Left ventricle myocardium superior (tissue), 1 donor: ENCODE results near the gene PHKB. TPM values are rescaled to one million over a fixed set of nuclear protein-coding genes. Genes with fewer than 3 reads are reported as not detected.
"Not testable (repeated sequence)": the region's sequence is repeated elsewhere in the genome, so short reads cannot be mapped to it uniquely, and the experiment has no call there.

Experiments used
- ATAC-seq: fragments of 200-7000 bp; cut with Tn5 transposase; one replicate; pipeline ENCODE4 v1.9.1; 2020; ENCODE audit warnings: mild to moderate bottlenecking, moderate library complexity
- DNase-seq: peaks from one replicate; pipeline ENCODE4 v3.0.0-alpha.2; 2020
- intact Hi-C: fragments of 100-400 bp; cut with micrococcal nuclease; formaldehyde crosslinking; loops from one replicate; pipeline ENCODE4 v1.11.0; 2022
- total RNA-seq: library from RNA; stranded (reverse); fragmentation: NEBNext Ultra II Directional; extraction: Animal tissue kit (Norgen Biotek cat#: 25700); gene quantifications from one replicate; pipeline ENCODE4 v1.2.1, GENCODE V29; 2021
- donor health status: DM: no; HTN: yes; CAD: no; lungs with severe emphysema.

Gene PHKB
- total RNA-seq, 1 donor from 2014 or later: 71.0 TPM

DNA sequence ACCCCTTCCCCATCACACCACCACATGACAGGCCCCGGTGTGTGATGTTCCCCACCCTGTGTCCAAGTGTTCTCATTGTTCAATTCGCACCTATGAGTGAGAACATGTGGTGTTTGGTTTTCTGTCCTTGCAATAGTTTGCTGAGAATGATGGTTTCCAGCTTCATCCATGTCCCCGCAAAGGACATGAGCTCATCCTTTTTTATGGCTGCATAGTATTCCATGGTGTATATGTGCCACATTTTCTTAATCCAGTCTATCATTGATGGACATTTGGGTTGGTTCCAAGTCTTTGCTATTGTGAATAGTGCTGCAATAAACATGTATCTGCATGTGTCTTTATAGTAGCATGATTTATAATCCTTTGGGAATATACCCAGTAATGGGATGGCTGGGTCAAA, 80.0 kb downstream of the PHKB start:
- intact Hi-C loops, ATAC-seq: not testable (repeated sequence)

DNA sequence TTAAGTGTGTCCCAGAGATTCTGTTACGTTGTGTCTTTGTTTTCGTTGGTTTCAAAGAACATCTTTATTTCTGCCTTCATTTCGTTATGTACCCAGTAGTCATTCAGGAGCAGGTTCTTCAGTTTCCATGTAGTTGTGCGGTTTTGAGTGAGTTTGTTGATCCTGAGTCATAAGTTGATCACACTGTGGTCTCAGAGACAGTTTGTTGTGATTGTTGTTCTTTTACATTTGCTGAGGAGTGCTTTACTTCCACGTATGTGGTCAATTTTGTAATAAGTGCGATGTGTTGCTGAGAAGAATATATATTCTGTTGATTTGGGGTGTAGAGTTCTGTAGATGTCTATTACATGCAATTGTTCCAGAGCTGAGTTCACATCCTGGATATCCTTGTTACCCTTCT, 83.1 kb downstream of the PHKB start:
- DNase-seq, intact Hi-C loops, ATAC-seq: not testable (repeated sequence)

More for the DNA sequence above, 80.0 kb downstream of the PHKB start:
- DNase-seq: not testable (repeated sequence)

DNA sequence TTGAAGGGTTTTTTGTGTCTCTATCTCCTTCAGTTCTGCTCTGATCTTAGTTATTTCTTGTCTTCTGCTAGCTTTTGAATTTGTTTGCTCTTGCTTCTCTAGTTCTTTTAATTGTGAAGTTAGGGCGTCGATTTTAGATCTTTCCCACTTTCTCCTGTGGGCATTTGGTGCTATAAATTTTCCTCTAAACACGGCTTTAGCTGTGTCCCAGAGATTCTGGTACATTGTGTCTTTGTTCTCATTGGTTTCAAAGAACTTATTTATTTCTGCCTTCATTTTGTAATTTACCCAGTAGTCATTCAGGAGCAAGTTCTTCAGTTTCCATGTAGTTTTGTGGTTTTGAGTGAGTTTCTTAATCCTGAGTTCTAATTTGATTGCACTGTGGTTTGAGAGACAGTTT, 90.1 kb downstream of the PHKB start:
- ATAC-seq, DNase-seq, intact Hi-C loops: not testable (repeated sequence)

DNA sequence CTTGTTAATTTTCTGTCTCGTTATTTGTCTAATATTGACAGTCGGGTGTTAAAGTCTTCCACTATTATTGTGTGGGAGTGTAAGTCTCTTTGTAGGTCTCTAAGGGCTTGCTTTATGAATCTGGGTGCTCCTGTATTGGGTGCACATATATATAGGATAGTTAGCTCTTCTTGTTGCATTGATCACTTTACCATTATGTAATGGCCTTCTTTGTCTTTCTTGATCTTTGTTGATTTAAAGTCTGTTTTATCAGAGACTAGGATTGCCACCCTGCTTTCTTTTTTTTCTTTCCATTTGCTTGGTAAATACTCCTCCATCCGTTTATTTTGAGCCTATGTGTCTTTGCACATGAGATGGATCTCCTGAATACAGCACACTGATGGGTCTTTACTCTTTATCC, 90.6 kb downstream of the PHKB start:
- intact Hi-C loops, DNase-seq, ATAC-seq: not testable (repeated sequence)

DNA sequence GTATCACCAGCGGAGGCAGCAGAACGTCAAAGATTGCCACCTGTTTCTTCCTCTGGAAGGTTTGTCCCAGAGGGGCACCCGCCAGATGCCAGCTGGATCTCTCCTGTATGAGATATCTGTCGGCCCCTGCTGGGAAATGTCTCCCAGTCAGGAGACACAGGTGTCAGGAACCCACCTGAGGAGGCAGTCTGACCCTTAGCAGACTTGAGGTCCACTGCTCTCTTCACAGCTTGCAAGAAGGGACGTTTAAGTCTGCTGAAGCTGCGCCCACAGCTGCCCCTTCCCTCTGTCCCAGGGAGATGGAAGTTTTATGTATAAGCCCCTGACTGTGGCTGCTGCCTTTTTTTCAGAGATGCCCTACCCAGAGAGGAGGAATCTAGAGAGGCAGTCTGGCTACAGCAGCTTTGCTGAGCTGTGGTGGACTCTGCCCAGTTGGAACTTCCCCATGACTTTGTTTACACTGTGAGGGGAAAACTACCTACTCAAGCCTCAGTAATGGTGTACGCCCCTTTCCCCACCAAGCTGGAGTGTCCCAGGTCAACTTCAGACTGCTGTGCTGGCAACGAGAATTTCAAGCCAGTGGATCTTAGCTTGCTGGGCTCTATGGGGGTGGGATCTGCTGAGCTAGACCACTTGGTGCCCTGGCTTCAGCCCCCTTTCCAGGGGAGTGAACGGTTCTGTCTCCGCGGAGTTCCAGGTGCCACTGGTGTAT, 92.9 kb downstream of the PHKB start:
- intact Hi-C loops: no loop called here
- DNase-seq: no peak
- ATAC-seq: no peak

DNA sequence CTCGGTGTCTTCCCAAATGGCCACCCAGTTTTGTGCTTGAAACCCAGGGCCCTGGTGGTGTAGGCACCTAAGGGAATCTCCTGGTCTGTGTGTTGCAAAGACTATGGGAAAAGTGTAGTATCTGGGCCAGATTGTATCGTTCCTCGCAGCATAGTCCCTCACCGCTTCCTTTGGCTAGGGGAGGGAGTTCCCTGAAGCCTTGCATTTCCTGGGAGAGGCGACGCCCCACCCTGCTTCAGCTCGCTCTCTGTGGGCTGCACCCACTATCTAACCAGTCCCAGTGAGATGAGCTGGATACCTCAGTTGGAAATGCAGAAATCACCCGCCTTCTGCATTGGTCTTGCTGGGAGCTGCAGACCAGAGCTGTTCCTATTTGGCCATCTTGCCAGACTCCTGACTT, 93.5 kb downstream of the PHKB start:
- intact Hi-C loops, ATAC-seq, DNase-seq: not testable (repeated sequence)

DNA sequence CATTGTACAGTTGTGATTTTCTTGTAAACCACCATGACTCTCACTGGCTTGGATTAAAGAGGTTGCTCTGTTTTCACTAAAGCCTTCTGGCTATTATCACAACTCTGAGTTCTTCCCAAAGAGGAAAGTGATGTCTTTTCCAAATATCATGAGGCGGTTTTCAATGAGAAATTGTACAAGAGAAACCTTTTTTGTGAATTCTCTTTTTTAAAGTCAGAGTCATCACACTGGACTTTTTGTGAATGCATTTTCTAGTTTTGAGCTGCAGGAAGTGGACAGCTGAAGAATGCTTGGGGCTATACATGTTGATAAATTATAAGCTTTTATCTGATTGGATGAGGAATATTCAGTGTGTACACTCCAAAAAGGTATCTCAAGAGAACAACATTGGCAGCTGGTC, 100.2 kb downstream of the PHKB start:
- no peak for DNase-seq
- intact Hi-C loops: no loop called here
- no peak for ATAC-seq

DNA sequence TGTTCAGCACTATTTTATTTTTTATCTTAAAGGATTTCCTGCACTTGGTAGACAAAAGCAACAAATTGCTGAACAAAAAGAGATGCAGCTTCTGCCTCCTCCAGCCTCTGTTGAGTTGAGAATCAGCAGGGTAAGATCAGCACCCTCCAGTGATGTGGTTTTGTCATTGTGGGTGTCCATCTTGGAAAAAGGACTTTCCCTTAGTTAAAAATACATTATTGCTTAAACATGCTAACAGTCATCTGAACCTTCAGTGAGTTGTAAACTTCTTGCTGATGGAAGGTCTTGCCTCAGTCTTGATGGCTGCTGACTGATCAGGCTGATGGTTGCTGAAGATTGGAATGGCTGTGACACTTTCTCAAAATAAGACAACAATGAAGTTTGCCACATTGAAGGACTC, 101.2 kb downstream of the PHKB start:
- DNase-seq: no peak
- intact Hi-C loops: no loop called here
- ATAC-seq: no peak

DNA sequence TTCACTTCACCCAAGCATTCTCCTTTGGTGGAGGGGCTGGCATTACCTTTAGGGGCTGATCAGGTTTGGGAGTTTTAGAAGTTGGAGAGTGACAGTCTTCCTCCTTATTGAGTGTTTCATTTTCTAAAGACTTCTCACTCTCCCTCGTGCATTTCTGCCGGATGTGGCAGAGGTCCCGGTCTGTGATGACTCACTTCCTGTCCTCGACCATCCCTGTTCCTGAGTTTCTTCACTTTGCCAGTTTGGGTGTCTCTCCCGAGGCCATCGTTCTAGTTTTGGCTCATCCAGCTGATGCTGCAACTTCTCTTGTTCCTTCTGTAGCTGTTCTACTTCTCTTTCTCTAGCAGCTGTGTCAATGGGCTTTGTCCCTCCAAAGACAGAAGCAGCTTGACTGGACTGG, 104.3 kb downstream of the PHKB start:
- peak; percentile 74 for DNase-seq
- ATAC-seq: peak; percentile 92
- intact Hi-C loops: no loop called here

DNA sequence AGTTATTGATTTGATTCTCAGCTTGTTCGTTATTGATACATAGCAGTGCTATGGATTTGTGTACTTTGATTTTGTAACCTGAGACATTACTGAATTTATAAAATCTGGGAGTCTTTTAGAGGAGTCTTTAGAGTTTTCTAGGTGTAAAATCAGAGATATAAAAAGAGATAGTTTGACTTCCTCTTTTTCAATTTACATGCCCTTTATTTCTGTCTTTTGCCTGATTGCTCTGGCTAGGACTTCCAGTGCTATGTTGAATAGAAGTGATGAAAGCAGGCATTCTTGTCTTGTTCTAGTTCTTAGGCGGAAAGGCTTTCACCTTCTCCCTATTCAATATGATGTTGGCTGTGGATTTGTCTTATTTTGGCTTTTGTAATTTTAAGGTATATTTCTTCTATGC, 106.2 kb downstream of the PHKB start:
- DNase-seq (no peak), ATAC-seq (no peak)
- intact Hi-C loops: no loop called here

DNA sequence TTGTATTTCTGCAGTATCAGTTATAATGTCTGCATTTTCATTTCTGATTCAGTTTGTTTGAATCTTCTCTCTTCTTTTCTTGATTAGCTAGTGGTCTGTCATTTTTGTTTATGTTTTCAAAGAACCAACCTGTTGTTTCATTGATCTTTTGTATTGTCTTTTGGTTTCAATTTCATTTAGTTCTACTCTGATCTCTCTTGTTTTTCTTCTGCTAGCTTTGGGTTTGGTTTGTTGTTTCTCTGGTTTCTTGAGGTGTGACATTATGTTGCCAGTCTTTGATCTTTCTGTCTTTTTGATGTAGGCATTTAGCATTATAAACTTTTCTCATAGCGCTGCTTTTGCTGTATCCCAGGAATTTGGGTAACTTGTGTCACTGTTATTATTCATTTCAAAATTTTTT, 107.2 kb downstream of the PHKB start:
- DNase-seq (no peak), ATAC-seq (no peak)
- intact Hi-C loops: no loop called here

DNA sequence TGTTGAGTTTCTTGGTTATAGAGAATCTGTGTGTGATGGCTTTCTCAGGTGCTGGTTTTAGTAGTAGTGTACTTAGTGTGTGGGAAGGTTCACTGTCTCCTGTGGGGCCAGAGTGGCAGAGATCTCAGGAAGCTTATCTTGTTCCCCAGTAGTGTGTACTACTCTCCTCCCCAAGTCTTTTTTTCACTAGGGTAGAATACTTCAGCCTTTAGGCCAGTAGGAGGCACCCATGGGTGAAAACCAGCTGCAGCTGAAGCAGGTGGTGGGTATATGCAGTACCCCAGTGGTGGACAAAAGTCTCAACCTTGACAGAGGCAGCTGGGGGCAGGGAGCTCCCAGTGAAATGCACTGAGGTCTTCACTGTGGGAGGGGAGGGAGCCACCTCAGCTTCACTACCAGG, 109.9 kb downstream of the PHKB start:
- DNase-seq (no peak), ATAC-seq (no peak)
- intact Hi-C loops: no loop called here

DNA sequence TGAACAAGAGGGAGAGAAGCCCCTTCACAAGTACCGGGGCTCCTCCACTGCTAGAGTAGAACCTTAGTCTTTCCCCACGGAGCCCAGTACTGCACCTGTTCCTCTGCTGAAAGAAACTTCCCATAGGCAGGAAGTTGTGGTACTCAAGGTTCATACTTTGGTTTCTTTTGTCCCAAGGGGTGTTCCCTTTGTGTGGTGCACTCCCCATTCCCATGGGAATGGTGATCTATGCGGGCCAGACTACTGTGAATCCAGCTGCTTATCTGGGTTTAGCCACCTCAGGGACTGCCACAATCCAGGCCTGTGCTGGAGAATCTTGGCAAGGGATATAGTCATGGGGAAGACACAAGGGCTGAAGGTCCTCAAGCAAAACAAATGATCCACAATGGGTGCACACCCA, 110.6 kb downstream of the PHKB start:
- no peak for ATAC-seq
- intact Hi-C loops: no loop called here
- DNase-seq: no peak

DNA sequence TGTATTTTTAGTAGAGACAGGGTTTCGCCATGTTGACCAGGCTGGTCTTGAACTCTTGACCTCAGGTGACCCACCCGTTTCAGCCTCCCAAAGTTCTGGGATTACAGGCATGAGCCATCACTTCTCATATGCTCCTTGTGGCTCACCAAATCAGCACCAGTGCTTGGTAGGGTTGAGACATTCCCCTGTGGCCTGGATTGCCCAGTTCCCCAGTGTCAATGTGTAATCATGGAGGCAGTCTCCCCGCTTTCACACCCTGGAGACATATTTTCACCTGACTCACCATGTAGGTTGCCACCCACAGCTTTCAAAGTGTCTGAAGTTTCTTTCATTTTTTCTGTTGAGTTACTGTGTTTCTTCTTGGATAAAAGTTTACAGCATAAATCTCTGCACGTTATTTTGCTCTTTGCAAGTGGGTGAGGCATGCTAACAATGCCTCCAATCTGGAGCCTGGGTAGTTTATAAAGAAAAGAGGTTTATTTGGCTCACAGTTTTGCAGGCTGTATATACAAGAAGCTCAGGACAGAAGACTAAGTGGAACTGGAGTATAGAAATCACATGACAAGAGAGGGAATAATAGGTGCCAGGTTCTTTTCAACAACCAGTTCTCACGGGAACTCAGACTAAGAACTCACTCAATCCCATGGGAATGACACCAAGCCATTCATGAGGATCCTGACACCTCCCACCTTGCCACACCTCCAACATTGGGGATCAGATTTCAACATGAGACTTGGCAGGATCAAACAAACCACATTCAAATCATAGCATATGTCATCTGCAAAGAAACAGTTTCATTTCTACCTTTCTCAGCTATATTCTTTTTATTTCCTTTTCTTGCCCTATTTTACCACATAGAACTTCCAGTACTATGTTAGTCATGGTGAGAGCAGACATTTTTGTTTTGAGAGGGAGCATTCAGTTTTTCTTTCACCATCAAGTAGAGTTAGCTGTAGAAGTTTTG, 113.2 kb downstream of the PHKB start:
- ATAC-seq: no peak
- DNase-seq: no peak
- intact Hi-C loops: no loop called here

DNA sequence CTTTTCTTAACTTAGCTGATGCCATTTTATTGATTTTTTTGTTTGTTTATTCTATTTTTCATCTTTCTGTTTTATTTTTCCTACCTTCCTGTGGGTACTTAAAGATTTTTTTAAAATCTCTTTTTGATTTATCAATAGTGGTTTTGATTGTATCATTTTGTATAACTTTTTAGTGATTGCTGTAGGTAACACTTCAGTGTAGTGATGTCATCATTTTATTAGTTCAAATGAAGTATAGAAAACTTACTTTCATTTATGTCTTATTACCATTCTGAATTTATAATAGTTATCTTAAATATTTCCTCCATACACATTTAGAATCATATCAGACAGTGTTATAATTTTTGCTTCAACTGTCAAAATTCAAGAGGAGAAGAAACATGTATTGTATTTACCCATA, 115.9 kb downstream of the PHKB start:
- DNase-seq (no peak), ATAC-seq (no peak)
- intact Hi-C loops: no loop called here

DNA sequence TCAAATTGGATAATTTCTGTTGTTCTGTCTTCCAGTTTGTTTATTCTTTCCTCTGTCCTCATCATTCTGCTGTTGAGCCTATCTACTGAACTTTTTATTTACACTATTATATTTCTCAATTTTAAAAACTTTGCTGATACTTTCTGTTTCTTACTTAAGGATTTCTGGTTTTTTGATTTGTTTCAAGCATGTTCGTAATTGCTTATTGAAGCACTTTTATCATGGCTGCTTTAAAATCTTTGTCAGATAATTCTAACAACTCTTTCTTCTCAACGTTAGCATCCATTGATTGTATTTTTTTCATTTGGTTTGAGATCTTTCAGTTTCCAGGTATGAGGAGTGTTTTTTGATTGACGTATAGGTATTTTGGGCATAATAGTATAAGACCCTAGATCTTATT, 116.9 kb downstream of the PHKB start:
- intact Hi-C loops: no loop called here
- no peak for DNase-seq
- no peak for ATAC-seq

DNA sequence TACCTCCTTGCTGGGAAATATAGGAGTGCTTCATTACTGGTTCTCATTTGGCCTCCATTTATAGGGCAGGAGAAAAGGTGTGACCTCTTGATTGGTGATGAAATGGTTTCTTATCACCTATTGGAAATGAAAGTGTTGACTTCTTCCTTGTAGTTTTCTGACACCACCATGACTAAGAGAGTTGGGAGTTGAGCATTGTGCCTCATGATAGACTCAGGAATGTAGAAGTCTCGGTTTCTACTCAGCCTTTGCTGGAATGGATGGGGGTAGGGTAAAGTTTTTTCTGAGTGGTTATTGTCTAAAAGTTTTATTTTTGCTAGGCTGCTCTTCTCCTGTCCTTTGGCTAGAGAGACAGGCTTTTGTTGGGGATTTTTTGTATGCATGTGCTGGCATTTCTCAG, 117.4 kb downstream of the PHKB start:
- intact Hi-C loops: no loop called here
- DNase-seq: no peak
- ATAC-seq: no peak

DNA sequence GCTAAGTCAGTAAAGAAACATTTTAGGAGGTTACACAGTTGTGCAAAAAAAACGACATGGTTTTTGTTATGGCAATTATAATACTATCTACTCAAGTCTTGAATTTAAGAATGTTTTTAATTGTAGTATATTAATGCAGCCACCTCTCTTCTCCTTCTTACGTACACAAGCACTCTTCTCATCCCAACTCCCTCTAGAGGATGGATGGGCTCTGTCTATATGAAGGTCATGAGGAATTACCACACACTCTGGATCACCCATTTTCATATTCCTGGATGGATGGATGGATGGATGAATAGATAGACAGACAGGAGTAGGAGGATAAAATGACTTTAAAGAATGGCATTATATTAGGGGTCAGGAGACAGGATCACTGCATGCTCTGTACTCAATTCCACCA, 120.0 kb downstream of the PHKB start:
- ATAC-seq (no peak), DNase-seq (no peak)
- intact Hi-C loops: no loop called here

DNA sequence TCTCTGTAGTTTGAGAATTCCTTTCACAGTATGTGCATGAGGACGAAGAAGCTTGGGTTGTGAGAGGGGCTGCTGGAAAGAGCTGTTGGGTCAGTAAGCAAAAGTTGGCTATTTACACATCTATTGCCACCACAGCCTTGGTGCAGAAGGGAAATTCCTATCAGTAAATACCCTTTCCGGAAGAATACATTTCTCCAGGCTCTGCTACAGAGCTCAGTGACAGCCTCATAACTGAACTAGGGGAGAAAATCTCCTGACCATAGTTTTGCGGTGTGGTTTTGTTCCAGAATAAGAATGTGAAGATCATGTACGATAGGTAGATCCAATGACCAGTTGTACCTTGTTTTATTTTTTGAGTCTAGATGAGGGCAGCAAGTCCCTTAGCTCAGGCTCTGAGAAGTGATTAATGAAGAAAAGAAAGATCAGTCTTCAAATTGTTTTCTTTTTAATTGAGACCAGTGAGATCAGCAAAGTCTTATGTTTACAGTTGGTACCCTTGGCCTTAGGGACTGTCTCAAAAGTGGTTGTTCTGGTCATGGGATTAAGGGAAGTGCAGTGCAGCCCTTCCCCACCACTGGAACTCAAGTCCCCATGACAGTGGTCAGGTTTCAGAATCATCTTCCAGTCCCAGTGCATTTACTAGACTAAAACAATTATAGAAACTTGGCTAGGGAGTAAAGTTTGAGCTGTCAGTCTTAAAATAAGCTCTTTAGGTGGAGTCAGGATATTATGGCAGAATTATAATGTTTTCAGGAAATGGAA, 123.5 kb downstream of the PHKB start:
- intact Hi-C loops: no loop called here
- ATAC-seq: no peak

DNA sequence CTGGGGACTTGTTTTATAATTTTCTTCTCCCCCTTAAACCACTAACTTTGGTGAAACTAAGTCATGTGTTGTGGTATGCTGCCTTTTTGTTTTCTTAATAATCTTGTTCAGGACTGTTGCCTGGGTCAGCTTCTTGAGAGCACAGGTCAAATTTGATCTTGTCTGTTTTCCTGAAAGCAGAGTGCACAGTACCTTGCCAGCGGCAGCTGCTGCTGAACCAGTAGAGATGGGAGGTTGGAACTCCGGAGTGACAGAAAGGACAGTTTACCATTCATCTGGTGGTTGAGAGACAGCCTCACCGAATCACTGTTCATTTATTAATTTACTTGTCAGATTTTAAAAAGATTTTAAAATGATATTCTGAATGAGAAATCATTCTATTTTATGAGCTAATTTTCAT, 125.0 kb downstream of the PHKB start:
- DNase-seq (no peak), ATAC-seq (no peak)
- intact Hi-C loops: no loop called here

More for the DNA sequence above, 123.5 kb downstream of the PHKB start:
- no peak for DNase-seq
